GM06990 (cell line): Measurements from ENCODE around the gene BCL7C.

ENCODE experiments used
- DNase-seq: peaks from one replicate; pipeline ENCODE4 v3.0.0-alpha.2; 2011; ENCODE audit not compliant: insufficient read length; ENCODE audit errors: extremely low read depth
- H3K27me3 ChIP-seq: replicated peaks from 2 replicates; pipeline ENCODE4 v1.6.0; 2011; ENCODE audit warnings: low read length; ENCODE audit not compliant: control insufficient read depth, insufficient read depth
- H3K36me3 ChIP-seq: 2 replicates; pipeline ENCODE4 v1.5.1; 2011; ENCODE audit warnings: low read length; ENCODE audit not compliant: control insufficient read depth, insufficient read depth
- H3K4me3 ChIP-seq: replicated peaks from 2 replicates; pipeline ENCODE4 v1.5.1; 2011; ENCODE audit warnings: low read depth, mild to moderate bottlenecking, control low read depth, low read length
- TF ChIP-seq, protein P1 (sequence below): IDR thresholded peaks from 2 replicates; pipeline ENCODE4 v1.5.1; 2011; ENCODE audit warnings: low read length, control low read depth, mild to moderate bottlenecking, inconsistent platforms; ENCODE audit not compliant: insufficient read depth, poor library complexity, severe bottlenecking

Gene BCL7C

DNA sequence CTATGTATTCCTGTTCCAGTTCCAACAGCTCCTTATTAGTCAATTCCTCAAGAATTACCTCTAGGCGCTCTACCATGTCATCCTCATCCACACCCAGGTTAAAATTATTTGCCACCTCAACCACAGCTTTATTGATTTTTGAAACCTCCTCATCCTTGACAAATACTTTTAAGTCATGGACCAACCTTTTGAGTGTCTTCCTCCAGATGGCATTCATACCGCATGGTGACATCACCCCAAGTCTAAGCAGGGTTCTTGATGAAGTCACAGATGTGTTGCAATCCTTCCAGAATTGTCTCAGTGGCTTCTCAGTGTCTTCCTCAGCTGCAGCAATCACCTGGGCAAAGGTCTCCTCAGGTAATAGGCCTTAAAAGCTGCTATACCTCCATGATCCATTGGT lies 40.1 kb downstream of the BCL7C start:
- Histone ChIP-seq H3K27me3 (no peaks in the 10 kb centered on the region), H3K4me3 (no peak overlapping the region), H3K36me3 (no peaks in the 10 kb centered on the region)
- DNase-seq, result no peak
- TF ChIP-seq, protein P1, sequence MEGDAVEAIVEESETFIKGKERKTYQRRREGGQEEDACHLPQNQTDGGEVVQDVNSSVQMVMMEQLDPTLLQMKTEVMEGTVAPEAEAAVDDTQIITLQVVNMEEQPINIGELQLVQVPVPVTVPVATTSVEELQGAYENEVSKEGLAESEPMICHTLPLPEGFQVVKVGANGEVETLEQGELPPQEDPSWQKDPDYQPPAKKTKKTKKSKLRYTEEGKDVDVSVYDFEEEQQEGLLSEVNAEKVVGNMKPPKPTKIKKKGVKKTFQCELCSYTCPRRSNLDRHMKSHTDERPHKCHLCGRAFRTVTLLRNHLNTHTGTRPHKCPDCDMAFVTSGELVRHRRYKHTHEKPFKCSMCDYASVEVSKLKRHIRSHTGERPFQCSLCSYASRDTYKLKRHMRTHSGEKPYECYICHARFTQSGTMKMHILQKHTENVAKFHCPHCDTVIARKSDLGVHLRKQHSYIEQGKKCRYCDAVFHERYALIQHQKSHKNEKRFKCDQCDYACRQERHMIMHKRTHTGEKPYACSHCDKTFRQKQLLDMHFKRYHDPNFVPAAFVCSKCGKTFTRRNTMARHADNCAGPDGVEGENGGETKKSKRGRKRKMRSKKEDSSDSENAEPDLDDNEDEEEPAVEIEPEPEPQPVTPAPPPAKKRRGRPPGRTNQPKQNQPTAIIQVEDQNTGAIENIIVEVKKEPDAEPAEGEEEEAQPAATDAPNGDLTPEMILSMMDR, result no peak

DNA sequence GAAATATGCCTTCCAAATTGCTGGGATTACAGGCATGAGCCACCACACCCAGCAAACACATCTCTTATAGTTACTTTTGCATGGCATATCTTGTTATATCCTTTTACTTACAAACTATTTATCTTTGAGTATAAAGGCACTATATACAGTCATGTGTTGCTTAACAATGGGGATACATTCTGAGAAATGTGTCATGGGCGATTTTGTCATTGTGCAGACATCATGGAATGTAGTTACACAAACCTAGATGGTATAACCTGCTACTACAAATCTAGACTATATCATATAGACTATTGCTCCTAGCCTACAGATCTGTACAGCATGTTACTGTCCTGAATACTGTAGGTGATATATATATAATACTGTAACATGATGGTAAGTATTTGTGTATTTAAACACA lies 43.6 kb downstream of the BCL7C start:
- no peak for DNase-seq

DNA sequence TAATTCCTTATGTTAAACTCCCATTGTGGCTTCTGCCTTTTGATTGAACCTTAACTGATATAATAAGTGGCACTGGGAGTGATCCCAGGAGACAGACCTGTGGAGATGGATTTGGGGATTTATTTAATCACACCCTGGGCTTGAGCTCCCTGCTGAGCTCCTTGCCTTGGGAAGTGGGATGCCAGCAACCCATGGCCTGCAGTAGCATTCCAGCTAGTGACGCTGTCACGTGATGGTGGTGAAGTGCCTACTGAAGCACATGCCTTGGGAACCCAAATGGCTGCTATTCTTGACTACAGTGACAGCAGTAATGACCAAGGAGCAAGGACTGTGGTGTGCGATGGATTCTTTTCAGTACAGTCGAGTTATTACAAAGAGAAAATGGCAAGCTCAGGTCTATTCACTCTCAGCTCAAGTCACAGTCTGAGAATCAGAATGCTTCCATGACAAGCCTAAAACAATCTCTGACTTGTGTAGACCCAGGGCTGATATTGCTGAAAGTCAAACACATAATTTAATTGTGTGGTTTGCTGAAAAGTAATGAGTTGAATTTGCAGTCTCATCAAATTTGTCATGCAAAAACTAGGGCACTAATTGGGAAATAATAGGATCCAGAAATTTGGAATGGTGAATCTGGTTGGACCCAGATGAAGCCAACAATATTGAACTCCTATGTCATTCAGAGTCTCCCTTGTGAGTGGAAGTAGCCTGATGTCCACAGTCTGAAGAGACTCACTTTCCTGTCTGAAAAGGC lies 47.1 kb downstream of the BCL7C start:
- H3K4me3 ChIP-seq, result no peak overlapping the region
- TF ChIP-seq, protein P1, result no peak
- DNase-seq, result no peak

More for the DNA sequence above, 43.6 kb downstream of the BCL7C start:
- Histone ChIP-seq H3K36me3 (no peaks in the 10 kb centered on the region), H3K4me3 (no peak overlapping the region), H3K27me3 (no peaks in the 10 kb centered on the region)
- TF ChIP-seq, protein P1, result no peak

DNA sequence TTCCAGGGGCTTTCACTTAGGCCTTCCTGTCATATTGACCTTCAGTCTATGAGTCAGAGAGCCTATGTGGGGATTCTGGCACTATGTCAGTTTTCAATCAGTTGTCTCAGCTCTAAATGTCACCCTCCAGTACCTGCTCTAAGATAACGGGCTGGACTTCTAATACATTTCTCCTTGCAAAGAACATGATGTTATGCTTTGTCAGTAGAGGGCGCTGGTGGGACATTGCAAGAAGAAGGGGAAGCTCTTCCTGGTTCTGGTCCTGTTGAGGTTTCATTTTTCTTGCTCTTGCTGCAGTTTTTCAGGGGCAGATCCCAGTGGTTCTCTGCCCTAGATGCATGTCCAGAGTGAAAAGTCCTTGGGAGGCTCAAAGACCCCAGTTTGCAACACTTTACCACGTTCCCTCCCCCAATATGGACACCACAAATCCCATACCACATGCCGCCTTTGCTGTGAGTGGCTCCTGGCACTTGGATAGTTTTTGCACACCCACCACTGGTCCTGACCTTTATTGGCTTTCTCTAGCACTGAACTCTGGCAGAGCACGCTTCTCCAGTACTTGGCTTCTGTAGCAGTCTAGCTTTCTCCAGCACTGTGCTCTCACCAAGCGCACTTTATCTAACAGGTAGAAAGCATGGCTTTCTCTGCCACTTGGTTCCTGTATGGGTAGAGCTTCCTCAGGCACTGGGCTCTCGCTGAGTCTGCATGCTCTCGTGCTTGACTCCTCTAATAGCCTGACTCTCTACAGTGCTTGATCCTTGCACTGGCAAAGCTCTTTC lies 49.0 kb downstream of the BCL7C start:
- H3K4me3 ChIP-seq, result peak overlapping the region; percentile 28
- no peaks in the 10 kb centered on the region for H3K36me3 ChIP-seq
- DNase-seq, result peak; percentile 45
- TF ChIP-seq, protein P1, result peak; percentile 83
- H3K27me3 ChIP-seq, result no peaks in the 10 kb centered on the region

More for the DNA sequence above, 47.1 kb downstream of the BCL7C start:
- Histone ChIP-seq H3K36me3 (no peaks in the 10 kb centered on the region), H3K27me3 (no peaks in the 10 kb centered on the region)

DNA sequence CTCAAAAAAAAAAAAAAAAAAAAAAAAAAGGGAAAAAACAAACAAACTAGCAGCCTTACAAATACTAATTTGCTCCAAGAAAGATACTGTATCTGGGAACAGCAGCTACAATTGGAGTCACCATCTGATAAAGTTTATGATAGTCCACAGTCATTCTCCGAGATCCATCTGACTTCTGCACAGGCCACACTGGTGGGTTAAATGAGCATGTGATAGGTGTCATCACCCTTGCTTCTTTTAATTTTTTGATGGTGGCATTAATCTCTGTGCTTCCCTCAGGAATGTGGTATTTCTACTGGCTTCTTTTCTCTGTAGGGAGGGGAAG lies 49.6 kb downstream of the BCL7C start:
- no peaks in the 10 kb centered on the region for H3K36me3 ChIP-seq
- DNase-seq, result no peak
- H3K27me3 ChIP-seq, result no peaks in the 10 kb centered on the region
- TF ChIP-seq, protein P1, result no peak
- no peak overlapping the region for H3K4me3 ChIP-seq
